Measurements from ENCODE around the gene UCK1.
A peak's percentile ranks its signal among the peaks of the same experiment; 100 is the strongest.
"Not testable (repeated sequence)": the region's sequence is repeated elsewhere in the genome, so short reads cannot be mapped to it uniquely, and the experiment has no call there.

Gene UCK1

DNA sequence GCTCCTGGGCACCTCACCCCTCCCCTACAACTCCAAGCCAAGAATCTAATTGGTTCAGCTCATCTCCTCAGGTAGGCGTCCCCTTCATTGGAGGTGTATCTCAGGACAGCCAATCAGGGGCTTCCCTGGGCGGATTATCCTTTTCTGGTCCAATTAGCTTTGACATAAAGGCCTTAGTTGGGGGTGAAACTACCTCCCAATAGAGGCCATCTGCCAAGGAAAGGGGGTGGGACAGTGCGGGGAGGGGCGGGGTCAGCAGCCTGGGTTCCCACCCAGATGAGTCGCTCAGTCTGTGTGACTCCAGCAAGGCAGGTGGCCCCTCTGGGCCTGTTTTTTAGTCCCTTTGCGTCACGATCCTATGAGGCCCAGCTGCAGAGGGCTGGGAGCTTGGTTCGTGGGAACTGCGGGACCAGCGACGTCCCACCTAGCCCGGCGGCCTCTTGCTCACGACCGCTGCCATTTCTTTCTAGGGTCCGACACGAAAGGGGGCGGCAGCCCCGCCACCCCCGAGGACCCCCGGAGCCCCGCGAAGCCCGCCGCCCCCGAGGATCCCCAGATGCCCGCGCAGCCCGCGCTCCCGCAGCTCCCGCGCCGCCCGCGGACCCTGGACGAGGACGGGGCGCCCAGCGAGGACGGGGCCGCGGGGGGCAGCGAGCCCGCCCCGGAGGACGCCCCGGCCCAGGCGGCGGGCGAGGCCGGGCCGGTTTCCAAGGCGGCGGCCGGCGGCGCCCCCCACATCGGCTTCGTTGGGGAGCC lies 23.2 kb upstream of the UCK1 start:
- DNase-seq, result no peak

DNA sequence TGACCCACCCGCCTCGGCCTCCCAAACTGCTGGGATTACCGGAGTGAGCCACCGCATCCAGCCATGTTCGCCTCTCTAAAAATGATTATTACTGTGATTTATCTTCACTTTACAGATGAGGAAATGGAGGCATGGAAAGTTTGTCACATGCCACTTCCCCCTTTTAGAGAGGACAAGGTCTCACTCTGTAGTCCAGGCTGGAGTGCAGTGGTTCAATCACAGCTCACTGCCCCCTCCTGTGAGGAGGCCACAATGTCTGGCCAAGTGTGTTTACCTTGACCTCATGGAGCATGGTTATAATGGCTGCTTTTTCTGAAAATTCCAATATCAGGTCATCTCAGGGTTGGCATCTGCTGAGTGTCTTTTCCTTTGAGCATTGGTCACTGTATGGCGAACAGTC lies 21.0 kb upstream of the UCK1 start:
- DNase-seq, result no peak

DNA sequence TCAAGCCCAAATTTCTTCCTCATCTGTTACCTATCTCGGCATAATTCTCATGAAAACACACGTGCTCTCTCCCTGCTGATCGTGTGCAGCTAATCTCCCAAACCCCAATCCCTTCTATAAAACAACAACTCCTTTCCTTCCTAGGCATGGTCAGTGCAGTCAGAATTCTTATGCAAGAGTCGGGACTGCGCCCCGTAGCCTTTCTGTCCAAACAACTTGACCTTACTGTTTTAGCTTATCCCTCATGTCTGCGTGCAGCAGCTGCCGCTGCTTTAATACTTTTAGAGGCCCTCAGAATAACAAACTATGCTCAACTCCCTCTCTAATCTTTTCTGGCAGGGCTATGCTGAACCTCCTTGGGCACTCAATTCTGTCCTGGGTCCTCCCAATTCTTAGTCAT lies 19.4 kb upstream of the UCK1 start:
- not testable (repeated sequence) for DNase-seq

DNA sequence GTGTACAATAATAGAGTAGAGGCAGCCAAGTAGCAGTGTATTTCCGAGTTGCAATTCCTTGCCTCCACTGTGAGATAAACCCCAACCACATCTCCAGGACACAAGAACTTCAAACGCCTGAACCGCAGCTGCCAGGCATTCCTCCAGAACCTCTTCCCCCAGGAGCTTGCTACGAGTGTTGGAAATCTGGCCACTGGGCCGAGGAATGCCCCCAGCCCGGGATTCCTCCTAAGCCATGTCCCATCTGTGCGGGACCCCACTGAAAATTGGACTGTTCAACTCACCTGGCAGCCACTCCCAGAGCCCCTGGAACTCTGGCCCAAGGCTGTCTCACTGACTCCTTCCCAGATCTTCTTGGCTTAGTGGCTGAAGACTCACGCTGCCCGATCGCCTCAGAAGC lies 18.1 kb upstream of the UCK1 start:
- DNase-seq, result not testable (repeated sequence)

GRCh38 chr9:131546336-131547084 lies 15.4 kb upstream of the UCK1 start:
- no peak for DNase-seq

- DNase-seq, result no peak
These were observed 14.8 kb upstream of the UCK1 start for GRCh38 chr9:131545786-131546335.

DNA sequence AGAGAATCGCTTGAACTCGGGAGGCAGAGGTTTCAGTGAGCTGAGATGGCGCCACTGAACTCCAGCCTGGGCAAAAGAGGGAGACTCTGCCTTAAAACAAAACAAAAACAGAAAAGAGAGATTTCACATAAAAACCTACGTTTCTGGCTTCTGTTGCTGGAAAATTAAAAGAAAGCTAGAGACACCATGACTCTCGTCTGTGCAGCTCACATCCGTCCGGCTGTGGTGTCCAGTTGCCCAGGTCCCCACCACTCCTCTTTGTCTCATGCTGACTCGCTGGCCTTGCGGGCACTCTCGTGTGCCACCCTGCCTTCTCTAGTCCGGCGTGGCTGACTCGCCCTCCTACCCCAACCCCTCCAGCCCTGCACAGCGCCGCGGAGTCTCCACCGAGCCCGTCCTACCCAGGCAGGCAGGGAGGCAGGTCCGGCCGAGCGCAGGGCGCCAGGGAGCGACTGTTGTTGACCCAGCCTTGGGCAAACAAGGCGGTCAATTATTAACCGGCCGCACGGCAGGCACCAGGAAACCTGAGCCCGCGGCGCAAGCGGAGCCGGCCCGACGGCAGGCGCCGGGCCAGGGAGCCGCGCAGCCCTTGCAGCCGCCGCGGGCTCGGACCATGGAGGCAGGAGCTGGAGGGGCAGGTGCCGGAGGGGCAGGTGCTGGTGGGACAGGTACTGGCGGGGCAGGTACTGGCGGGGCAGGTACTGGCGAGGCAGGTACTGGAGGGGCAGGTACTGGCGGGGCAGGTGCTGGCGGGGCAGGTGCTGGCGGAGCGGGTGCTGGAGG lies 14.1 kb upstream of the UCK1 start, which contains the start of gene PRRT1B:
Gene PRRT1B (plus strand): TSS at position 521 of the 783 bp plus-strand sequence. CDS start 93 bp downstream, at position 614.
- no peak for DNase-seq

DNA sequence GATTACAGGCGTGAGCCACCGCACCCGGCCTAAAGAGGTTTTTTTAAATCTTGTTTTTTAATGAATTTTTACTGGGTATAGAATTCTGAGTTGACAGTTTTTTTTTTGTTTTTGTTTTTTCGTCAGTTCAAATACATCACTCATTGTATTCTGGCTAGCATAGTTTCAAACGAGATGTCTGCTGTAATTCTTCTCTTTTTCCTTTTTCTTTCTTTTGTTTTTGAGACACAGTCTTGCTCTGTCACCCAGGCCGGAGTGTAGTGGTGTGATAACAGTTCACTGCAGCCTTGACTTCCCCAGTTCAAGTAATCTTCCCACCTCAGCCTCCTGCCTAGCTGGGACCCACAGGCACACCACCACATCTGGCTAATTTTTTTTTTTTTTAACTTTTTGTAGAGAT lies 12.1 kb upstream of the UCK1 start:
- no peak for DNase-seq

DNA sequence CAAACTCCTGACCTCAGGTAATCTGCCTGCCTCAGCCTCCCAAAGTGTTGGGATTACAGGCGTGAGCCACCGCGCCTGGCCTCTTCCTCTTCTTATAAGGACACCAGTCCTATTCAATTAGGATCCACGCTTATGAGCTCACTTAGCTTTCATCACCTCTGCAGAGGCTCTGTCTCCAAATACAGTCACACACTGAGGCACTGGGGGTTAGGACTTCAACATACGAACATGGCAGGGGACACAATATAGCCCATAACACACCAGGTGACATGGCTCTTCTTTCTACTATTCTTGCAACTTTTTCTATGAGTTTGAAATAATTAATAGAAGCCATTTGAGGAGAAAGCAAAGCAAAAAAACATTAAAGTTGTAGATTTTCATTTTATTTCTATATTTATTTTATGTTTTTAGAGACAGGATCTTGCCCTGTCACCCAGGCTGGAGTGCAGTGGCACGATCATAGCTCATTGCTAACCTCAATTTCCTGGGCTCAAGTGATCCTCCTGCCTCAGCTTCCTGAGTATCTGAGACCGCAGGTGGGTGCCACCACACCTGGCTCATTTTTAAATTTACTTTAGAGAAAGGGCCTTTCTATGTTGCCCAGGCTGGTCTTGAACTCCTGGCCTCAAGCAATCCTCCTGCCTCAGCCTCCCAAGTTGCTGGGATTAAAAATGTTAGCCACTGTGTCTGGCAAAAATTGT lies 8.3 kb upstream of the UCK1 start:
- DNase-seq, result peak; percentile 37

- no peak for DNase-seq
These were observed 6.9 kb upstream of the UCK1 start for GRCh38 chr9:131537946-131538345.

GRCh38 chr9:131534721-131535237 lies 3.7 kb upstream of the UCK1 start:
- DNase-seq, result peak; percentile 44

- no peak for DNase-seq
These were observed 530 bp downstream of the UCK1 start for GRCh38 chr9:131530546-131530919.

DNA sequence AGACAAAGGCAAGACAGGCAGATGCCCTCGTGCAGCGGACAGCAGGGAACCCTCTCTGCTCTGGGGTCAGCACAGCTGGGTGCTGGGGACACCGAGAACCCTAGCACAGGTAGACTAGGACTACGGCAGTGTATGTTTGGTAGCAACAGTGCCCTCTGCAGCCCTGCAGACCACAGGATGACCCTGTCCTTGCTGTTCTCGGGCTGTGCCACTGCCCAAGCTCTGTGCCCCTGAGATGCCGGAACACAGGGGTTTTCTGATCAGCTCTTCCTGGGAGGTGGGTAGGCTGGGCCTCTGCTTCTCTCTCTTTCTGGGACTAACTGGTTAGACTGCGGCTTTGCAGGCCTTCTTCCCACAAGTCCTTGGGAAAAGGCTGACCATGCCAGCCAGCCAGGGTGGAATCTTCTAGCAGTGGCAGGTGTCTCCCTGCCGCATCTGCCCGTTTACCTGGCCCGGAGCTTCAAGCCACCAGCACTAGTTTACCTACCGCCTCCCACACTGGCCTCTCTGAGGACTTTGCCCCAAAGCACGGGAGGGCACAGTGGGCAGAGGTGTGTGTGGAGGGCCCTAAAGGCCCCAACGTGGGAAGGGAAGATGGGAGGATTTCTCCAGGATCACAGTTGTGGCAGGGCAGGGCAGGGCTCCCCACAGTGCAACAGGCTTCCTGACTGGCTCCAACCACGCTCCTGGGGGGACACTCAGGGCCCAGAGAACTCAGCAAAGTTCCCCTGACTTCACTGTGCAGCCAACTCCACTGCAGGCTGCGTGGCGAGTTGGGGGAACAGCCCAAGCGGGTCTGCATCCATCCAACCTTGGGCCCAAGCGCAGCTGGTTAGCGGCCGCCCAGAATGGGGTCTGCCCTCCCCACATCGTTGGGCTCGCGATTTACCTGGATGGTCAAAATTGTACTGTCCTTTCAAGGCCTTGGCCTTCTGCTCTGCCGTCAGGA lies 1.2 kb downstream of the UCK1 start:
- DNase-seq, result no peak

DNA sequence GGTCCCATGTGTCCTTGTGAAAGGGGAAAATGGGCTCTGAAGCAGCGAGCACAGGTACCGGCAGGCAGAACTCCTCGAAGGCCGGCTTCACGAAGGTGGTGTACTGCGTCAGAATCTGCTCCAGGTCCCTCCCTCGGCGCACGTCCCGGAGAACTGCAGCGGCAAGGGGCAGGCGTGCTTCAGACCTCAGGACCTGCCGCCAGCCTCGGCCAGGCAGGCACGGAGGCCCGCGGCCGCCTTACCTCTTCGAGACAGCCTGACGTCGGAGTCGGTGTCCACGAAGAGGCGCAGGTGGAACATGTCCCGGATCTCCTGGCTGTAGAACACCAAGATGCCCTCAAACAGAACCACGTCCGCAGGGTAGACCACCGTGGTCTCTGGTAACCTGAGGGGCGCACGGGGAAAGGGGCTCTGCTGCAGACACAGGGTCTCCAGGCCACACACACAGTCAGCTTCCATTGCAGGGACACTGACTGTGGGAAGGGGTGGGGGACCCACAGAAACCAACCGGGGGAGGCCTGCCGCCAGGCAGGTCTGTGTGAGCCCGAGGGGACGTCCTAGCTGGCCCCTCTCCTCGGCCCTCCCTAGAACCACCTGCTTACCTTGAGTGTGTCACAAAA lies 2.1 kb downstream of the UCK1 start:
- no peak for DNase-seq

DNA sequence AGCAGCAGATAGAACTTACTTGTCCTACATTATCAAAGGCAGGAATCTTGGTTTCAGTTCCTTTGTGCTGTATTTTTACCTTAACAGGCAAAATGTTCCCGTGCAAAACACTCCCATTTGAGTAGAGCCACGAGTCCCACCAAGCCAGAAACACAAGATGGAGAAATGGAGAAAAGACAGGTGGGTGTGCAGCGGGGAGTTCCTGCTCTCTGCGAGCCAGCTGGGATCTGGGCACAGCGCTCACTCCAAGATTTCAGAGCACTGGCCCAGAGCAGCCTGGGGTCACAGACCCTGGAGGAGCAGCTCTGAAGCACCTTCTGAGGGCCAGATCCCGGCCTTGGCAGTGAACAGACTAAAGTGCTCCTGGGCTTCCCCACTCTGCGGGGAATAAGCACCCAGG lies 2.9 kb downstream of the UCK1 start:
- DNase-seq, result no peak

DNA sequence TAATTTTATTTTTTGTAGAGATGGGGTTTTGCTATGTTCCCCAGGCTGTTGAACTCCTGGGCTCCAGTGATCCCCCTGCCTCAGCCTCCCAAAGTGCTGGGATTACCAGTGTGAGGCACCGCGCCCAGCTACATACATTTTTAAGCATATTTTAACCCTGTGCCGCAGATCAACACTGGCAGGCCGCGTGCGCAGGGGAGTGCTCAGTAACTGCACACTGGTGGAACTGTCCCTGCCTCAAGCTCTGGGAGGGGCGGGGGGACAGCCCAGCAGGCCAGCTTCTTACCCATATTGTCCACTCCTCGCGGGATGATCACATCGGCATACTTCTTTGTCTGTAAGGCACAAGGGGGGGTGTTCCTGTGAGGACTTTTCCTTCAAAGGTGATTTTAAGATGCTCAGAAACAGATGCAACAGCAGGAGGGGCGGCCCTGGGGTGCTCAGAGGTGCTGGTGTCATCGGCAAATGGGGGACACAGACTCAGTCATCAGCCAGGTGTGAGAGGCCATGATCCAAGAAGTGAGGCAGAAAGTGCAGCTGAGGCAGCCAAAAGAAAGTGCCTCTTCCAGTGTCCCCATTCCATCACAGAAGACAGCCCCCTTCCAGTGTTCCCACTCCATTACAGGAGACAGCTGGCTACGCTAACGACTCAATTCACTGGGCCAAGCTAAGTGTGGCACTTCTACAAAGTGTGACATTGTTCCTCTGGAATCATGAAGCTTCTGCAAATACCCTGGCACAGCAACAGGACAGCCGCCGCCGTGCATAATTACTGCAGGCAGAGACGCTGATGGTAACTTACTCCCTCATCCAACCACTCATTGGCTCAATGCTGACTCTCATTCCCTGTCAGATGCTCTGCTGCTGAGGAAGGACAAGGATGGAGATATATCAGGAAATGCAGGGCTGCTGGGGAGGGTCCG lies 5.2 kb downstream of the UCK1 start:
- DNase-seq, result no peak

GRCh38 chr9:131524665-131525315 lies 6.3 kb downstream of the UCK1 start:
- DNase-seq, result no peak

DNA sequence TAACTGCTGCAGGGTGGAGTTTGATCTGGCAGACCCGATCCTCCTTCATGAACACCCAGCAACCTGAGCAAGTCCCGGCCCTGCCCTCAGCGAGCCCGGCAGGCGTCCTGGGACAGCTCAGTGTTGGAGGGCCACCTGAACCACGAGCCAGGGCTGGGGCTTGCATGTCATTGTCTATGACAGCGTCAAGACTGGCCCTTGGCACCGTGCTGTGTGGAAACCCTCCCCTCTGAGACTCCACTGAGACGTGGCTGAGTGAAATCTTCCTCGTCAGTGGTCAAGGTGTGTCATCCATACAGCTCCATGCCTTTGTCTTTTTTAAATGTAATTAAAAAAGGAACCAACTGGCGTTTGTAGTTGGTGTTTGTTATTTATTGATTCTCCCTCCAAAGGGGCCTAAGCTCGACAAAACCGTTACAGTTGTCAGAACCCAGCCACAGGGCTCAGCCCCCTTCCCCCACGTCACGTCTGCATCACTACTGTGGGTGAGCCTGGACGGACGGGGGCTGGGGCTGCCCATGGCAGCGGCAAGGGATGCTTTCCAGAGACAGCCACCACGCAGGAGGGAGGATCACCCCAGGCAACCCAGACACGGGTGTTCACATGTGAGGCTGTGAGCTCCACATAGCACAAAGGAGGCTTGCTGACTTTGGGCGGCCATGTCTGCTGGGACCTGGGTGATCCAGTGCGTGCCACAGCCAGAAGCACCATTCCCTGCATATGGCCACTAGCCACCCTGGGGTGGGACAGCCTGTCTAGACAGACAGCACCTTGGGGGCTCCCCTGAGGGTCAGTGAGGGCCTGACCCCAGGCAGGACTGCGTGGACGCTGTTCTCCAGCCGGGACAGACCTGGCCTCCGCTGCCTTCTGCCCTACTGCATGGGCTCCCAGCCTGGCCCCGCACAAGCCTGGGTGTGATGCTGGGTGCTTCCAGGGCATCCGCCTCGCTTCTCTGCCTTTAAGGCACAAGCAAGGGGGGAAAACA lies 7.3 kb downstream of the UCK1 start:
- no peak for DNase-seq

All from activated gamma-delta T cell treated with Interleukin-2 at 50 U/mL for 16 hours (primary cell).